NCI-H1105 treated with DMSO at 0.1 percent for 48 hours (cell line): ENCODE results near the gene DIO2.

Source experiments
- DNase-seq: peaks from one replicate; lab custom pipeline; 2025; lab: John Stamatoyannopoulos, UW

DIO2 gene

DNA sequence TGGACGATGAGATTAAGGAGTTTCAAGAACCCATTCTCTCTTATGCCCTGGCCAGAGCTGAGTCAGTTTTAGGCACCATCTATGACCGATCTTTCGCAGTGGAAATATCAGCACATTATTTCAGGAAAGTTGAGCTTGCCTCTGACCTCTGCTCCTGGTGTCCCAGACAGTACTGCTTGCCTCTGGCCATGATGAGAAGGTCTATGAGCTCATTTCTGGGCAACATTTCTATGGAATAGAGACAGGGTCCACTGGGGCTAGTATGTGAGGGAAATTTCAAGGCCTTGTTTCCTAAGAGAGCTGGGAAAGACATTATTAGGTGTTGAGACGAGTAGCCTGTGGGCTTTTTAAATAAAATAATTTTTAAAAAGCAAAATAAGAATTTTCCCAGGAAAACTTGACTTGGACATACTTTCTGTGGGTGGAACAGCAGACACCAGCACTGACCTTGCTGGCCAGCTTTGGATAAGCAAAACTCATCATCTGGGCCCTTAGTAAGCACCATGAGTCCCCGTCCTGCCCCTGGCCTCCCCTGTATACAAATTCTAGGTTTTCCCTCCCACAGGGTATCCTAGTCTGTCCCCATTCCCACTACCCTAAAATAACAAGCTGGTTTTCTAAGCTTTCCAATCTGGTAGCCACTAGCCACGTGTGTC lies 43.4 kb downstream of the DIO2 start:
- no peak for DNase-seq

DNA sequence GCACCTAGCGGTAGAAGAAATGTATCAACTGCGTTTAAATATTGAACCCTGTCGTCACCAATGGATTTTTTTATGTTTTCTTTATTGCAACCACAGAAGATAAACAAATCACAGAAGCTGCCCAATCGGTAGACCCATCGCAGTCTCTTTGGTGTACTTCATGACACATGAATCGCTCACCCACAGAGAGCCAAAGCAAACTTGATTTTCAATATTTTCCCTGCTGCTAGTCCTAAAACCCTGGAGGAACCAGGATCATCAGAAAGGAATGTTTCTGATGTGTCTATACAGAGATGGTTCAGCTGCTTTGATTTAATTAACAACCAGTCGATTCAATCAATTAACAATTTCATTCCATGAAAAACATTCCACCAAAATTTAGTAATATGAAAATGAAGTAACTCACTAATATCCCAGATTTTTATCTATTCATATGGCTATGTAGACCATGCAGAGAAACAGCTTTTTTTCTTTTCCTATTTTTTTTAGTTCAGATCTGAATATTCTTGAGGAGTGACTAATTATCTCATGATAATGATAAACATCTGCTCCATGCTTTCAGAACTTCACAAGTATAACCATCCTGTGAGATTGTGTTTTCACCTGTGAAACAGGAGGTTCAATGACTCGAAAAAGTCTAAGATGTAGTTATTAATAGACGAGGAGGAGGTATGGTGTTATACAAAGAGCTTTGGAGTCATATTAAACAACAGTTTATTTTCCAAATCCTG lies 46.1 kb downstream of the DIO2 start:
- DNase-seq = no peak

DNA sequence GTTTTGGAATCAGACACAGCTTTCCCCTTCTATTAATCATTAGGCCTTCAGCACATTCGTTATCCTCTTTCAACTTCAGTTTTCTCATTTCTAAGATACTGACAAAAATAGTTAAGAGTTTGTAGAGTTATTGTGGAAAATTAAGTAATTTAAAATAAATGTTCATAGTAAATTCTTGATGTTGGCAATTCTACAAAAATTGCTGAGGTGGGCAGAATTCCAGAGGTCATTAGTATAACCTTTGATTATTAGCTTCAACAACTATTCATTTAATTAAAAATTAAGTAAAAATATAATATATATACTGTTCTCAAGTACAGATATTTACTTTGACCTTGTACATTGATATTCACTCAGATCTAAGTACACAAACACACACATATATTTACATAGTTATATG lies 58.5 kb downstream of the DIO2 start:
- no peak for DNase-seq

DNA sequence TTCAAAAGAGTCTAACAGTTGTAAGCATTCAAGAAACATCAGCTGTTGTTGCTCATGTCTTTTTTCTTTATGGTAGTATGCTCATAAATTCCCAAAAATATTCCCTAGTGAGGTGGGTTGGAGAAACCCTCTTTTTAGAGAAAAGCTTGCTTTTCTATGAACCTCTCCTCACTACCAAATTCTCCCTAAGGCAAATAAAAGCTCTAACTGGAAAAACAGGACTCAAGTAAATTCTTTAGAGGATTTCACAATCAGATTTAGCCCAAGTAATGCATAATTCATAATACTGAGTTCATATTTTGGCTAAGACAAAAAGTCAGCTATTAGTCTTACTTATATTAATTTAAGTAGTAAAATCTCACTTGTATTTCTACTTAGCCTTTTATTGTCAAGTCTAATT lies 59.1 kb downstream of the DIO2 start:
- no peak for DNase-seq

DNA sequence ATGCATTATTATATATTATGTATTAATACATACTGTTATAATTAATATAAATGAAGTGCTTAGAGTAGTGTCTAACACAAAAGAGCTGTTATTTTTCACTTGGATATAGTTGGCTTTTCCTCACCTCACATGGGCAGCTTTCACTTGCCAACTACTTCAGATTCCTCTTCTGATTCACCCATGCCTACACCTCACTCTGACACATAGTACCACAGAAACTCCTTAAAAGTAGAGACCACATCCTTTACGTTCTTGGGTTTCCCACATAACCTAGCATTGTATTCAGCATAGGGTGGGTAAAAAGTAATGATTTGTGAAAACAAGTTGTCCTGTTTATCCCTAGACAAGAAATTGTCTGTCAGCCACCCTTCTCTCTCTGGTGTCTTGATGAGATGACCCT lies 61.0 kb downstream of the DIO2 start:
- DNase-seq = no peak
